Ovary (tissue), 3 donors: ENCODE data around the gene KLF16.

ENCODE experiments used
- EP300 ChIP-seq: sonication (generic); formaldehyde crosslinking; IDR thresholded peaks from one replicate; pipeline ENCODE4 v1.6.1; 2017; ENCODE audit warnings: antibody characterized with exemption
- TF ChIP-seq, protein P1 (sequence below), 3 donors: fragments of 450-650 bp in 2 of 3; fragments of 200-600 bp in 1 of 3; IDR thresholded peaks; one replicate each; pipeline versions ENCODE4 v1.5.1 to v1.8.0; 2016 to 2022; ENCODE audit warnings: antibody characterized with exemption in 3 of 3, mild to moderate bottlenecking in 1 of 3
- donor health status: DM: no; HTN: no; CAD: no.

DNA sequence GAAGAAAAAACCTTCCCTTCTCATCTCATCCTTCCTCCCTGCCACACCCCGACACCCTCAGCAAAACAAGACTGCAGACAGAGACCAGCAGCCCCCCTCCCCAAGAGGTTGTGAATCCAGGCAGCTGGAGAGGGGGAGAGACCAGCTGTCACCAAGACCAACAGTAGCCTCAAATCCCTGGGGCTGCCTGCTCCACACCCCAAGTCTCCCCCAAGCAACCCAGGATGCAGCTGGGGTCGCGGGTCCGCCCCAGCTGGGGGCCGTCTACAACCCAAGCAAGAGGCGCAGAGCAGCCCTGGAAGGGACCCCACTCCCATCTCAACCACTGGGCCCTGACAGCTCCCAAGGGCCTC, 7.1 kb downstream of the KLF16 start:
- TF ChIP-seq, protein P1, sequence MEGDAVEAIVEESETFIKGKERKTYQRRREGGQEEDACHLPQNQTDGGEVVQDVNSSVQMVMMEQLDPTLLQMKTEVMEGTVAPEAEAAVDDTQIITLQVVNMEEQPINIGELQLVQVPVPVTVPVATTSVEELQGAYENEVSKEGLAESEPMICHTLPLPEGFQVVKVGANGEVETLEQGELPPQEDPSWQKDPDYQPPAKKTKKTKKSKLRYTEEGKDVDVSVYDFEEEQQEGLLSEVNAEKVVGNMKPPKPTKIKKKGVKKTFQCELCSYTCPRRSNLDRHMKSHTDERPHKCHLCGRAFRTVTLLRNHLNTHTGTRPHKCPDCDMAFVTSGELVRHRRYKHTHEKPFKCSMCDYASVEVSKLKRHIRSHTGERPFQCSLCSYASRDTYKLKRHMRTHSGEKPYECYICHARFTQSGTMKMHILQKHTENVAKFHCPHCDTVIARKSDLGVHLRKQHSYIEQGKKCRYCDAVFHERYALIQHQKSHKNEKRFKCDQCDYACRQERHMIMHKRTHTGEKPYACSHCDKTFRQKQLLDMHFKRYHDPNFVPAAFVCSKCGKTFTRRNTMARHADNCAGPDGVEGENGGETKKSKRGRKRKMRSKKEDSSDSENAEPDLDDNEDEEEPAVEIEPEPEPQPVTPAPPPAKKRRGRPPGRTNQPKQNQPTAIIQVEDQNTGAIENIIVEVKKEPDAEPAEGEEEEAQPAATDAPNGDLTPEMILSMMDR (IDR thresholded peaks at IDR 0.05), result no peak
- no peak for TF ChIP-seq EP300
